ENCODE data around the gene ASCC1.
"Not testable (repeated sequence)": the region's sequence is repeated elsewhere in the genome, so short reads cannot be mapped to it uniquely, and the experiment has no call there.

The ASCC1 gene

DNA sequence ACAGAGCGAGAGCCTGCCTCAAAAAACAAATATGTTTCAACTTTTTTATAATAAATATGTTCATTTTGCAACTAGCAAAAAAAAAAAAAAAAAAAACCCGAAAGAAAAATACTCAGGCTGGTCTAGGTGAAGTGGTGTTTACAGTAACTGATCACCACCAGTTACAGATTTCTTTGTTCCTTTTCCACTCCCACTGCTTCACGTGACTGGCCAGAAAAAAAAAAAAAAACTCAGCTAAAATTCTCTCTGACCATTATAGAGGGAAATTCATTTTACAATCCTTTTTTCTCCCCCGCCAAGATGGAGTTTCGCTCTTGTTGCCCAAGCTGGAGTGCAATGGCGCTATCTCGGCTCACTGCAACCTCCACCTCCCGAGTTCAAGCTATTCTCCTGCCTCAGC, 4.6 kb upstream of the ASCC1 start:
- no peak overlapping the region for H3K4me3 ChIP-seq (replicated peaks; ENCODE audit: low read depth, low read length)
- DNase-seq (ENCODE audit: extremely low read depth, low read depth) = no peak
- no peak for TF ChIP-seq CTCF (IDR thresholded peaks at IDR 0.05; ENCODE audit: low read depth, low read length, missing control alignments)

DNA sequence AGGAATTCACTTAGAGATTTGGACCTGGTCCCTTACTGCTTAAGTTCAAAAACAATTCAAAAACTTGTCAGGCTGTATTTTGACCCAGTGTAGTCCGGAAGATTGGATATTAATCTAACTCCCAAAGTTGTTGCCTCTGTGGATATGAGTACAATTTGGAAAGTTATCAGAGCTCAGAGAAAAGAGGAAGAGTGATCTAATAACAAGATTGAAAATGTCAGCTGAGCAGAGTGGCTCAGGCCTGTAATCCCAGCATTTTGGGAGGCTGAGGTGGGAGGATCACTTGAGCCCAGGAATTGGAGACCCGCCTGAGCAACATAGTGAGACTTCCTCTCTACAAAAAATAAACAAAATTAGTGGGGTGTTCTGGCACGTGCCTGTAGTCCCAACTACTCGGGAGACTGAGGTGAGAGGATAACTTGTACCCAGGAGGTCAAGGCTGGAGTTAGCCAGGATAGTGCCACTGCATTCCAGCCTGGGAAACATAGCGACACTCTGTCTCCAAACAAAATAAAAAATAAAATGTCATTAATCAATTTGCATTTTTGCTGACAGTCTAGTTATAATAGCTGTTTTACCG, 3.2 kb upstream of the ASCC1 start:
- no peak overlapping the region for H3K4me3 ChIP-seq (replicated peaks; ENCODE audit: low read depth, low read length)
- DNase-seq (ENCODE audit: extremely low read depth, low read depth) = no peak
- no peak for TF ChIP-seq CTCF (IDR thresholded peaks at IDR 0.05; ENCODE audit: low read depth, low read length, missing control alignments)

DNA sequence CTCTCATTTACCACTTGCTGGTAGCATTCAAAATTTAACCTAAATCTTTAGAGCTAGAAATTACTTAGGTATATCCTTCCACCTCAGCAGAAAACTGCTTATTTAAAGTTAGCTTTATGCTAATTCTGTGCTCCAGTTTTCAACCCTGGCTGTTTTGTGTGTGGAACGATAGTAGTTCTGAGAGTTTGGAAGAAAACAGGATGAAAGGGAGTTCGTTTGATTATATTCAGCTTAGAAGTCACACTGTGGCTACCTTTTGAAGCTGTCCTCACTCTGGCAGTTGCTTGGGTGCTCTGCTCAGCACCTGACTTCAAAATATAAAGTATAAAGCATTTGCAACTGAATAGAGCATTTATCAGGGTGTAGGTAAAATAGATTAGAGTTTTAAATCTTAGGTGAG, 2.6 kb upstream of the ASCC1 start:
- TF ChIP-seq CTCF (IDR thresholded peaks at IDR 0.05; ENCODE audit: low read depth, low read length, missing control alignments) = no peak
- H3K4me3 ChIP-seq (replicated peaks; ENCODE audit: low read depth, low read length) = no peak overlapping the region
- DNase-seq (ENCODE audit: extremely low read depth, low read depth) = no peak

- no peak for TF ChIP-seq CTCF (IDR thresholded peaks at IDR 0.05; ENCODE audit: low read depth, low read length, missing control alignments)
- no peak for DNase-seq (ENCODE audit: extremely low read depth, low read depth)
- no peak overlapping the region for H3K4me3 ChIP-seq (replicated peaks; ENCODE audit: low read depth, low read length)
These were observed 2.2 kb upstream of the ASCC1 start for GRCh38 chr10:72218325-72218724.

GRCh38 chr10:72211832-72212231, 4.2 kb downstream of the ASCC1 start:
- DNase-seq (ENCODE audit: extremely low read depth, low read depth); H3K4me3 ChIP-seq (replicated peaks; ENCODE audit: low read depth, low read length): not testable (repeated sequence)

GRCh38 chr10:72211381-72211780, 4.7 kb downstream of the ASCC1 start:
- not testable (repeated sequence) for H3K4me3 ChIP-seq (replicated peaks; ENCODE audit: low read depth, low read length); DNase-seq (ENCODE audit: extremely low read depth, low read depth)

DNA sequence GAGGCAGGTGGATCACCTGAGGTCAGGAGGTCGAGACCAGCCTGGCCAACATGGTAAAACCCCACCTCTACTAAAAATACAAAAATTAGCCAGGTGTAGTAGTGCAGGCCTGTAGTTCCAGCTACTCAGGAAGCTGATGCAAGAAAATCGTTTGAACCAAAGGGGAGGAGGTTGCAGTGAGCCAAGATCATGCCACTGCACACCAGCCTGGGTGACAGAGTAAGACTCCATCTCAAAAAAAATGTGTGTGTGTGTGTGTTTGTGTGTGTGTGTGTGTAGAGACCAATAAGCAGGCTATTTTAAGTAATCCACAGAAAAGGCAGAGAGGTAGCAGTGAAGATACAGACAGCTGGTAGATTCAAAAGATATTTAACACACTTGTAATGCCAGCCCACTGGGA, 7.5 kb downstream of the ASCC1 start:
- H3K4me3 ChIP-seq (replicated peaks; ENCODE audit: low read depth, low read length); DNase-seq (ENCODE audit: extremely low read depth, low read depth): not testable (repeated sequence)

DNA sequence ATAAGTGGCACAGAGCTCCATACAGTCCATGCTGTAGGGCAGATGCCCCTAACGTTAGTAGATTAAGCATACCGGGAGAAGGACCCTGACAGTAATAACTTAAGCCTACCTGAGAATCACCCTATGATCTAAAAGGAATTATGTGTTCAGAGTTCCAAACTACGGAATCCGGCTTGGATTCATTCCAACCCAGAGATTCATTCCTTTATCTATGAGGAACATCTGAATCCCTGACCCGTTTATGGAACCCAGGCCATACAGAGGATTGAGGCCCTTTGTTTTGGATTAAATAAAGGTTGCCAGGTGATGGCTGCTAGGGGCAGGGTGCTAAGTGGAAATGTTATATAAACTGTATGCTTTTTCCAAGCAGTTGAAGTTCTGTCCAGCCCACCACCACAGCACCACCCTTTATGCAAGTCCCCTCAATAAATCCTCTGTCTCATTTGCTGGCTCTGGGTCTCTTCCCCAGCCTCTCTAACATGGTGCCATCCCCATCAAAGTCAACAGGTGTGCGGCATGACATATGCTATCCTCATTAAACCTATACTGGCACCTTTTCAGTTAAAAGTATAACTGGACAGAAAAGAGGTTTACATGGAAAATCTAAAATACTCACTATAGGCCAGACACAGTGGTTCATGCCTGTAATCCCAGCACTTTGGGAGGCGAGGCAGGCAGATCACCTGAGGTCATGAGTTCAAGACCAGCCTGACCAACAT, 9.4 kb downstream of the ASCC1 start:
- DNase-seq (ENCODE audit: extremely low read depth, low read depth) = no peak
- H3K4me3 ChIP-seq (replicated peaks; ENCODE audit: low read depth, low read length) = no peak overlapping the region
- no peak for TF ChIP-seq CTCF (IDR thresholded peaks at IDR 0.05; ENCODE audit: low read depth, low read length, missing control alignments)
